Measurements from ENCODE around the gene SLFN5.
"Not testable (repeated sequence)": the region's sequence is repeated elsewhere in the genome, so short reads cannot be mapped to it uniquely, and the experiment has no call there.

Gene SLFN5

DNA sequence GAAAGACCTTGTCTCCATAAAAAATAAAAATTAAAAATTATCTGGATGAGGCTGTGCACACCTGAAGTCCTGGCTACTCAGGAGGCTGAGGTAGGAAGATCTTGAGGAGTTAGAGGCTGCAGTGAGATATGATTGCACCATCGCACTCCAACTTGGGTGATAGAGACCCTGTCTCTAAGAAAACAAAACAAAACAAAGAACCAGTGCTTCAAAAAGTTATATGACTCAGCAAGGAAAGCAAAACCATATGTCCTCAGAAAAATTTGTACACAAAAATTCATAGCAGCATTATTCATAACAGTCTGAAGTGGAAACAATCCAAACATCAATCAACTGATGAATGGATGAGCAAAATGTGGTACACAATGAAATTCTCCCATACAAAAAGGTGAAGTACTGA lies 48.9 kb downstream of the SLFN5 start:
- DNase-seq (no peak), ATAC-seq (no peak)

- no peak for ATAC-seq
- DNase-seq = no peak
These were observed 50.4 kb downstream of the SLFN5 start for GRCh38 chr17:35293151-35293847.

GRCh38 chr17:35294756-35295155 lies 51.9 kb downstream of the SLFN5 start:
- DNase-seq (no peak), ATAC-seq (no peak)

DNA sequence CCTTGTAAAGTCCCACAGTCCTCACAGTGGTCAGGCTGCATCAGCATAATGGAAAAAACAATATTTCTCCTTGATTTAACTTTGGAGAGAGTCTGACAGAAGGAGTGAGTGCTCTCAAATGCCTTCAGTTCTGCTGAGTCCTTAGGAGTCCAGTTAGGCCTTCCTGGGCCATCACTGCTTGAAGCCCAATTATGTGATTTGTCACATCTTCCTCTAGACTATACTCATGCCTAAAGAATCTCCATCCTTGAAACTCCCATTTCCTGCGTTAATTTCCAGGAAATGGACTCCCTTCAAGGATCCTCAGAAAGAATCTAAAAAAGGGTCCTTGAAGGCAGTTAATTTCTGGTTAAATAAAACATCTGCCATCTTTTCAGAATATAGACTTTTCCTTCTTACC lies 52.8 kb downstream of the SLFN5 start:
- ATAC-seq (no peak), DNase-seq (no peak)

DNA sequence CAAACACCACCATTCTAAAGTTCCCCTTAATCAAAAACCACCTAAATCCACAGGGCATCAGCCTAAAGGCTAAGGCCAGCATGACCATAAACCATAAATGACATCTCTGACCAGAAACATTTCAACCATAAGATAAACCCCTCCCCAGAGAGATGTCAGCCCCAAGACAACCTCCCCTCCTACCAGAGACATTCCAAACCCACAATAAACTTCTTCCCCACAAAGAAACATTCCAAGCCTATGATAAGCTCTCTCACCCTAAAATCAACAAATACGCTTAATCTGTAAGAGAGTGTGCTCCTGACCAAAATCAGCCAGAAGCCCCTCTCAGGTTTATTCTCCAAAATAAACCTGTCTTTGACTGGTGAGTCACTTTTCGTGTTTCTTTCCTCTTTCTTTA lies 54.8 kb downstream of the SLFN5 start:
- no peak for DNase-seq
- no peak for ATAC-seq

- ATAC-seq (no peak), DNase-seq (no peak)
These were observed 55.8 kb downstream of the SLFN5 start for GRCh38 chr17:35298639-35299038.

GRCh38 chr17:35299135-35299534 lies 56.3 kb downstream of the SLFN5 start:
- DNase-seq = no peak

DNA sequence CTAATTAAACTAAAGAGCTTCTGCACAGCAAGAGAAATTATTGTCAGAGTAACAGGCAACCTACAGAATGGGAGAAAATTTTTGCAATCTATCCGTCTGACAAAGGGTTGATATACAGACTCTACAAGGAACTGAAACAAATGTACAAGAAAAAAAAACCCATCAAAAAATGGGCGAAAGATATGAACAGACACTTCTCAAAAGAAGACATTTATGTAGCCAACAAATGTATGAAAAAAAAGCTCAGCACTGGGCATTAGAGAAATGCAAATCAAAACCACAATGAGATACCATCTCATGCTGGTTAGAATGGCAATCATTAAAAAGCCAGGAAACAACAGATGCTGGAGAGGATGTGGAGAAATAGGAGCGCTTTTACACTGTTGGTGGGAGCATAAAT lies 66.5 kb downstream of the SLFN5 start:
- not testable (repeated sequence) for ATAC-seq, DNase-seq

More at GRCh38 chr17:35299135-35299534, 56.3 kb downstream of the SLFN5 start:
- ATAC-seq = no peak

- ATAC-seq = no peak
These were observed 69.5 kb downstream of the SLFN5 start for GRCh38 chr17:35312346-35312745.

DNA sequence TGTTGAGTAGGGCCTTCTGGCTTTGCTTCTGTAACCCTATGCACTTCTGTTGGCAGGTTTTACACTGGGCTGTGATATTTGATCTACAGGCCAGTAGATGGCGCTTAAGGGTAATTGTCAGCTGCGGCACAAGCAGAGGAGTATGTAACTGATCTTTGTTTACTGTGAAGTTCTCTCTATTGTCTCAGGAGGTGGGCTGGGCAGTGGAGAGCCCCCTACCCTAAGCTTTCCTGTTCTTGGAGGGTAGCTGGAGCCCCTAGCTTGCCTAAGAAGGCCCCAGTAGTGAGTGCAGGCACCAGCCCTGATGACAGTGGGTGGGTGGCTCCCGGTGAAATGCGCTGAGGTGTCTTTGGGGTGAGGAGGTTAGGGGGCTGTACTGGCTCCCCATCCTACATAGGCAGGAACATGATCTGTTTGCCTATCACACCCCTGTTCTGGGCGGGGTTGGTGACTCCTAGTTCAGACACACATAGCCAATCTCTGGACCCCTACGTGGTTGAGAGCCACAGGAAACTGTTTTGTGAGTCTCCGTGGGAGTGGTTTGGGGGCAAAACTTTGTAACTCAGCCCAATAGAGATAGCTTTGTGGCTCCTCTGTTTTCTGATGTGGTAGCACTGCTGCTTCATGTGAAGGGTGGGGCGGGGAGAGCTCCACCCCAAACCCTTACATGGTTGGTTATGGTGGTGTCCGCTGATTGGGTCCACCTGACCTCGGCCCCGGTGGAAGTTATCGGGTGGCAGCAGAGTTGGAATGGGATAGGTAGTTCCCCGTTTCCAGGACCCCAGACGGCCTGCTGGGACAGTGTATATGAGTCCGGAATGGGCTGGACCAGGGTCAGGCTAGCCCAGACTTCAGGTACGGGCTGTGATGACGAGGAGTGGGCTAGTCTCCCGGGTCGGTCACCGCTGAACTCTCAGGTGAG lies 70.2 kb downstream of the SLFN5 start:
- DNase-seq (peak; percentile 73), ATAC-seq (peak; percentile 93)

More at GRCh38 chr17:35312346-35312745, 69.5 kb downstream of the SLFN5 start:
- no peak for DNase-seq

- DNase-seq (peak; percentile 27), ATAC-seq (no peak)
These were observed 71.1 kb downstream of the SLFN5 start for GRCh38 chr17:35313875-35314409.

DNA sequence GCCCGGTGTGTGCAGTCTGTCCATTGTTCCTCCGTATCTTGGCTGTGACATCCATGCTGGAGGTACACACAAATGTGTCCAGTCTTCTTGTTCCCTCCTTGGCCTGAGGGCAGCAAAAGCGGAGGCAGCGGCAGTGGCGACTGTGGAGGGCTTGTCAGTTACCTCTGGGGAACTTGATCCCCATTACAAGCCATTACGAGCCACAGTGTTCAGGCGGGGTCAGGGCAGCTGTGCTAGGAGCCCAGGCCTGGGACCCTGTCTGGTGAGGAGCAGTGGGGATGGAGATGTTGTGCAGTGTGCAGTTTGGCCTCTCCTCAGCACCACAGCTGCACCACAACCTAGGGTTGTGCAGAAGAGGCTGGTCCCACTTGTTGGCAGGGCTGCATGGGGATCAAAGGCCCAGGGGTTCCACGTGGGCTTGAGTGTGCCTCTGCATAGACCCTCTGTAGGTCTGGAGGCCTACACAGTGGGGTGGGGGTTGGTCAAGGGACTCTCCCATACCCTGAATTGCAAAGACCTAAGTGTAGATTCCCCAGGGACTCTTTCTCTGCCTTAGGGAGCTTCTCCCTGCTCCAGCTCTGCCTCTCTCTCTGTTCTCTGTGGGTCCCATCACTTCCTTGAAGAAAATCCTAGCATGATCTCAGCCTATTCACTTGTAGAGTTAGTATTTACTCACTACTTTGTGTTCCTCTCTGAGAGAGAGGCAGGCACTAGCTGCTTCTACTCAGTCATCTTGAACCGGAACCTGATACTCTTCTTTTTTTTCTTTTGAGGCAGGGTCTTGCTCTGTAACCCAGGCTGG lies 71.7 kb downstream of the SLFN5 start:
- DNase-seq (no peak), ATAC-seq (no peak)

- DNase-seq (no peak), ATAC-seq (no peak)
These were observed 72.4 kb downstream of the SLFN5 start for GRCh38 chr17:35315283-35315682.

DNA sequence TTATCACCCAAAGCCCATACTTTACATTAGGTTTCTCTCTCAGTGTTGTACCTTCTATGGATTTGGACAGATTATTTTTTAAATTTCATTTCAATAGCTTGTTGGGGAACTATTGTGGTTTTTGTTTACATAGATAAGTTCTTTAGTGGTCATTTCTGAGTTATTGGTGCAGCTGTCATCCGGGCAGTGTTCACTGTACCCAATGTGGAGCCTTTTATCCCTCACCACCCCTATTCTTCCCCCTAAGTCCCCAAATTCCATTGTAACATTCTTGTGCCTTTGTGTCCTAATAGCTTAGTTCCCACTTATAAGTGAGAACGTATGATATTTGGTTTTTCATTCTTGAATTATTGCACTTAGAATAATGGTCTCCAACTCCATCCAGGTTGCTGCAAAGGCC lies 73.1 kb downstream of the SLFN5 start:
- ATAC-seq = no peak

DNA sequence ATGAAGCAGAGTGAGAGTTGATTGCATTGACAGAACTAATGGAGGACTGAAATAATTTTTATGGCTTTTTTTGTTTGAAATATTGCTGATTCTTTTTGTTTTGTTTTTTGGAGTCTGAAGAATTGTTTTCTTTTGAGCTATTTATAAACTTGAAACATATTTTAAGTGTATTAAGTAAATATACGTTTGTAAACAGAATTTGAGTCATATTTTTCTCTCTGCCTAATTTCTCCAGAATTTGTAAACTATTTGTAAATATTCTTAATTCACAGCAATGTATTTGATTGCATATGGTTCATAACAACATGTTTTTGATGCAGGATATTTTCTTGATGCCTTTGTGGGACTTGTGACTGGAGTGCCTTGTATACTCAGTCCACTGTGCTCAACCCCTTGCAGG lies 79.9 kb downstream of the SLFN5 start:
- DNase-seq = no peak
- ATAC-seq = no peak

More for the DNA sequence above, 73.1 kb downstream of the SLFN5 start:
- DNase-seq = no peak
